BLaER1 (cell line): ENCODE measurements around the gene HDAC4.

Experiments
- H3K27ac ChIP-seq: shearing (Covaris generic); formaldehyde crosslinking; 2 replicates; pipeline ENCODE4 v1.8.1; 2022
- H3K27me3 ChIP-seq: shearing (Covaris generic); formaldehyde crosslinking; 2 replicates; pipeline ENCODE4 v1.8.1; 2022
- H3K36me3 ChIP-seq: shearing (Covaris generic); formaldehyde crosslinking; 2 replicates; pipeline ENCODE4 v1.8.1; 2022
- H3K4me1 ChIP-seq: shearing (Covaris generic); formaldehyde crosslinking; 2 replicates; pipeline ENCODE4 v1.8.1; 2022
- H3K4me2 ChIP-seq: shearing (Covaris generic); formaldehyde crosslinking; 2 replicates; pipeline ENCODE4 v1.8.1; 2022
- H3K4me3 ChIP-seq: shearing (Covaris generic); formaldehyde crosslinking; 2 replicates; pipeline ENCODE4 v1.8.1; 2022
- H3K9ac ChIP-seq: shearing (Covaris generic); formaldehyde crosslinking; 2 replicates; pipeline ENCODE4 v1.8.1; 2022
- H3K9me3 ChIP-seq: shearing (Covaris generic); formaldehyde crosslinking; 2 replicates; pipeline ENCODE4 v1.8.1; 2022
- H4K20me1 ChIP-seq: shearing (Covaris generic); formaldehyde crosslinking; 2 replicates; pipeline ENCODE4 v1.8.1; 2022
- Cebpa-rat ChIP-seq: shearing (Covaris generic); IDR thresholded peaks from 2 replicates; pipeline ENCODE4 v1.8.1; 2022

The HDAC4 gene

DNA sequence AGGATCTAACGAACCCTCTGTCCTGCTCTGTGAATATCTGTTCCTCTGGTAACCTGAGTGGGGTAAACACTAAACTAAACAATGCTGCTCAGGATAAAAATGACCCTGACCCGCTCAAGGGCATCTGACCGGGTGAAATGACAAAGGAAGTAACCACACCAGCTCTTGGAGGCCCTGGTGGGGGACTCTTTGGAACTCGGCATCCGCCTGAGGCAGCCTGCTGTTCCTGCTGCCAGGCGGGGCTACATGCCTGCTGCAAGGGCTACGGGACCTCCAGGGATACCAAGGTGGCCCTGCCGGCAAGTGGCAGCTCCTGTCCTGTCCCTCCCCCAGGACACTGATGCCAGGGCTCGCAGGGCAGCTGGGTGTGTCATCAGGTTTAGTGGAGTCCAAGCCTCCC lies 273.3 kb downstream of the HDAC4 start:
- no peak for TF ChIP-seq Cebpa-rat
- no peak overlapping the region for H3K9ac ChIP-seq
- peaks cover 30% of the 10 kb centered on the region; the same call in 1 of the 2 replicates for H4K20me1 ChIP-seq
- no peaks in the 10 kb centered on the region for H3K9me3 ChIP-seq
- peak overlapping the region; percentile 71 for H3K4me2 ChIP-seq
- H3K27me3 ChIP-seq: 0 out of 2 replicates have a peak, but pooled peaks cover 3% of the 10 kb centered on the region
- H3K4me3 ChIP-seq: no peak overlapping the region
- H3K4me1 ChIP-seq: peaks cover 49% of the 10 kb centered on the region
- no peak overlapping the region; the same call in 1 of the 2 replicates for H3K27ac ChIP-seq
- peaks cover 72% of the 10 kb centered on the region for H3K36me3 ChIP-seq

DNA sequence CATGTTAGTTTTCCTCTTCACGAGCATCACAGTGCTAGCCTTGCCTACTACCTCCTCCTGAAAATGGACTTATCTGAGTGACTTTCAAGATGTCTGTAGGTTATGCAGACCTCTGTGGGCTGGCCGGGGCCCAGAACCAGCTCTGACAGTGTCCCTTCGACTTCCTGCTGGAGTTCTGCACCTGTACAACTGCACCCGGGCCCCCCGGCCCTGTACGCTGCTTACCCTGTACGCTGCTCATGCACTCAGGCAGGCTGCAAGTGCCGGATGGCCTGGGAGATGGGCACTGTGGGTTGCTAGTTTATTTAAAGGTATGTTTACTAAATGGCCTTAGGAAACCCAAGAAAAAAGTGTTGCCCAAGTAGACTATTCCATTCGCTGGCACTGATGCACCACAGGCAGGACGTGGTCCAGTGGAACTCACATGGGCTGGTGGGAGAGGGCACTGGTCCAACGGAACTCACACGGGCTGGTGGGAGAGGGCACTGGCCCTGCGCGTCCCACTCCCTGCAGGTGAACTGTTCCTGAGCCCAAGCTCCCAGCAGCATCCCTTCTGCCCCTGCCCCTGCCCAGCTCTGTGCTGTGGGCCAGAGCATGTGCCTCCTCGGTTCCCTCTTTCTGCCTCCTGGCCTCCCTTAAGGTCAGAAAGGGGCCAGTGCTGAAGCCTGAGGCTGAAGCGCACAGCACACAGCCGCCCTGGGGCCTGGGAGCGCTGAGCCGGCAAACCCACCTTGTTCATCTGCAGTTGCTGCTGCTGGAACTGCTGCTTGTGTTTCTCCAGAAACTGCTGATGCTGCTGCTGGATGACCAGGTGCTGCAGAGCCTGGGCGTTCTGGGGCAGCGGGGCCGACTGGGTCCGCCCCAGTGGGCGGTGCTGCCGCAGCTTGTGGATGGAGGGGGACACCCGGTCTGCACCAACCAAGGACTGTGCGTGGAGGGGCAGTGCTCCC lies 274.8 kb downstream of the HDAC4 start:
- H4K20me1 ChIP-seq: peaks cover 34% of the 10 kb centered on the region; the same call in 1 of the 2 replicates
- H3K27ac ChIP-seq: no peak overlapping the region
- H3K9ac ChIP-seq: no peak overlapping the region
- no peaks in the 10 kb centered on the region for H3K9me3 ChIP-seq
- H3K4me3 ChIP-seq: no peak overlapping the region
- 0 out of 2 replicates have a peak, but pooled peaks cover 3% of the 10 kb centered on the region for H3K27me3 ChIP-seq
- TF ChIP-seq Cebpa-rat: no peak
- peak overlapping the region; percentile 71 for H3K4me2 ChIP-seq
- peaks cover 57% of the 10 kb centered on the region for H3K36me3 ChIP-seq
- peaks cover 64% of the 10 kb centered on the region for H3K4me1 ChIP-seq

DNA sequence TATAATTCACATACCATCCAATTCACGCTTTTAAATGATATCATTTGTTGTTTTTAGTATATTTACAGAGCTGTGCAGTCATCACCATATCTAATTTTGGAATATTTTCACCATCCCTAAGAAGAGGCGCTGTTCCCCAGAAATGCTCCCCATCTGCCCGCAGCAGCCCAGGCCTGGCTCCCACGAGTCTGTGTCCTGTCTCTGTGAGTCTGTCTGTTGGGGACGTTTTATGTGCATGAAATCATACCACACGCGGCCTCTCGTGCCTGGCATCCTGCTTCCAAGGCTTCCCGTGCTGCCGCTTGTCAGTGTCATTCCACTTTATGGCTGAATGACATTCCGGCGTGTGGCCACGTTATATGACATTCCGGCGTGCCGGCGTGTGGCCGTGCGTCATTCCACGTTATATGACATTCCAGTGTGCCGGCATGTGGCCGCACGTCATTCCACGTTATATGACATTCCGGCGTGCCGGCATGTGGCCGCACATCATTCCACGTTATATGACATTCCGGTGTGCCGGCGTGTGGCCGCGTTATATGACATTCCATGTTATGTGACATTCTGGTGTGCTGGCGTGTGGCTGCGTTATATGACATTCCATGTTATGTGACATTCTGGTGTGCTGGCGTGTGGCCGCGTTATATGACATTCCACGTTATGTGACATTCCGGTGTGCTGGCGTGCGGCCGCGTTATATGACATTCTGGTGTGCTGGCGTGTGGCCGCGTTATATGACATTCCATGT lies 276.5 kb downstream of the HDAC4 start:
- H4K20me1 ChIP-seq: peaks cover 34% of the 10 kb centered on the region; the same call in 1 of the 2 replicates
- no peak overlapping the region for H3K4me2 ChIP-seq
- TF ChIP-seq Cebpa-rat: no peak
- H3K27me3 ChIP-seq: 0 out of 2 replicates have a peak, but pooled peaks cover 3% of the 10 kb centered on the region
- no peak overlapping the region for H3K27ac ChIP-seq
- peaks cover 40% of the 10 kb centered on the region for H3K36me3 ChIP-seq
- no peak overlapping the region for H3K9ac ChIP-seq
- no peaks in the 10 kb centered on the region for H3K9me3 ChIP-seq
- no peak overlapping the region for H3K4me3 ChIP-seq
- peaks cover 80% of the 10 kb centered on the region for H3K4me1 ChIP-seq

DNA sequence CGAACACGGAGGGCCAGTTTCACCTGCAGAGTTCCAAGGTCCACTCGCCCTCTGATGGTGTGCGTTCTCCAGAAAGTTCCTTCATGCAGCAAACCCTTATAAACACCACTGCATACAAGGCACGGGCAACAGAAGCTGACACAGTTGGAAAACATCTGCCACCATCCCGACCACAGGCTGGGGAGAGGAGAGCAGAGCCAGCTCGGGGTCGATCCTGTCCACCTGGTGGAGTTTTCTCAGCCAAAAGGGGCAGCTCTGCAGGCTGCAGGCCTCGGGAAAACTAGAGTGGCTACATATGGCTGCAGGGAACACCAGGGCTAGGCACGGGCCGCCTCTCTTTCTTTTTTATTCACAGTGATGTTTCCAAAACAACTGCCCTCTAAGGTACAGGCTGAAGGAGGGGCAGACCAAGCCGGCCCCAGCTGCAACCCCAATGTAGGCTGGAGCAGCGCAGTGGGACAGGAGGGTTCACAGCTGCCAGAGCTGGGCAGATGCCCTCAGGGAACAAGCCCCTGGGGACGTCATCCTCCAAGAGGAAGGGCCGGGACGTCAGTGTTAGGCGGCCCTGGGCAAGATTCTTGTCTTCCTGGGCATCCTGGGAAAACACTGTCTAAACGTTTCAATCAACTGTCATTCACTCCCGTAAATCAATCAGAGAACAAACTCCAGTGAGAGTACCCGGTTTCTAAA lies 278.3 kb downstream of the HDAC4 start:
- peak overlapping the region; percentile 95 for H3K4me2 ChIP-seq
- peaks cover 25% of the 10 kb centered on the region; the same call in 1 of the 2 replicates for H4K20me1 ChIP-seq
- H3K36me3 ChIP-seq: peaks cover 30% of the 10 kb centered on the region
- peak overlapping the region; percentile 45; the same call in 1 of the 2 replicates for H3K27ac ChIP-seq
- H3K27me3 ChIP-seq: 0 out of 2 replicates have a peak, but pooled peaks cover 3% of the 10 kb centered on the region
- H3K9me3 ChIP-seq: no peaks in the 10 kb centered on the region
- H3K4me1 ChIP-seq: peaks cover 83% of the 10 kb centered on the region
- no peak for TF ChIP-seq Cebpa-rat
- H3K9ac ChIP-seq: peak overlapping the region; percentile 18; the same call in 1 of the 2 replicates
- no peak overlapping the region for H3K4me3 ChIP-seq

DNA sequence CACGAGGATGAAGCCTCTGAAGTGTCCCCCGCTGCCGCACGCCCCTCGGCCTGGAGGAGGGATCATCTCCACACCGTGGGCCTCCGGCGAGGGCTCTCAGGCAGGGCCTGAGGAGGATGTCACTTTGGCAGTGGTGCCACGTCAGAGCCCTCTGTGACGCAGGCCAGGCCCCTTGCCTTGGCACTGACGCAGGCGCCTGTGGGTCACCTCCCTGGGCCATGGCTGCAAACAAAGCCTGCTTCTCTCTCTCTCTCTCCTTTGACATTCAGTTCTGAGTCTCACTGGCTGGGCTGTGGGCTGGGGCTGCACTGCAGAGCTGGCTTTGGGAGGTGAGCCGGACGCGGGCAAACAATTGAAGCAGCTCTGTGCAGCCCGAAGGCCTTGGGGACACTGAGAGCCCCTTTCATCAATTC lies 279.2 kb downstream of the HDAC4 start:
- peak overlapping the region; percentile 33; the same call in 1 of the 2 replicates for H3K9ac ChIP-seq
- no peaks in the 10 kb centered on the region for H3K27me3 ChIP-seq
- peaks cover 30% of the 10 kb centered on the region for H3K36me3 ChIP-seq
- TF ChIP-seq Cebpa-rat: no peak
- H4K20me1 ChIP-seq: peaks cover 17% of the 10 kb centered on the region; the same call in 1 of the 2 replicates
- H3K4me1 ChIP-seq: peaks cover 83% of the 10 kb centered on the region
- H3K9me3 ChIP-seq: no peaks in the 10 kb centered on the region
- no peak overlapping the region for H3K4me3 ChIP-seq
- H3K27ac ChIP-seq: peak overlapping the region; percentile 45; the same call in 1 of the 2 replicates
- peak overlapping the region; percentile 95 for H3K4me2 ChIP-seq

DNA sequence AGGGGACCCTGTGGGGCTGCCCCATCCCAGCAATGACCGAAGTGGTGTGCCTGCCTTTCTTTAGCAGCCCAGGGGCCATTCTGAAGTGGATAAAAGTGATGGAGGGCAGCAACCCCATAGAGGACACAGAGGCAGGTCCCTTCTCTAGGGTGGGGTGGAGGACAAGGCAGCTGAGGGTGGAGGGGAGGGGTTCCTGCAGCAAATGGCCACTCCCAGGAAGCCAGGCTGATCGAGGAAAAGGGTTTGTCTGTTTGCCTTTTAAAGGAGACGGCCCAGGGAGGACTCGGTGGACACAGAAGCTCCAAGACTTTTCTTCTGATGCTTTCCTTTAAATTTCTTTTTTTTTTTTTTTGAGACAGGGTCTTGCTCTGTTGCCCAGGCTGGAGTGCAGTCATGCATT lies 280.2 kb downstream of the HDAC4 start:
- no peak for TF ChIP-seq Cebpa-rat
- no peaks in the 10 kb centered on the region for H3K9me3 ChIP-seq

DNA sequence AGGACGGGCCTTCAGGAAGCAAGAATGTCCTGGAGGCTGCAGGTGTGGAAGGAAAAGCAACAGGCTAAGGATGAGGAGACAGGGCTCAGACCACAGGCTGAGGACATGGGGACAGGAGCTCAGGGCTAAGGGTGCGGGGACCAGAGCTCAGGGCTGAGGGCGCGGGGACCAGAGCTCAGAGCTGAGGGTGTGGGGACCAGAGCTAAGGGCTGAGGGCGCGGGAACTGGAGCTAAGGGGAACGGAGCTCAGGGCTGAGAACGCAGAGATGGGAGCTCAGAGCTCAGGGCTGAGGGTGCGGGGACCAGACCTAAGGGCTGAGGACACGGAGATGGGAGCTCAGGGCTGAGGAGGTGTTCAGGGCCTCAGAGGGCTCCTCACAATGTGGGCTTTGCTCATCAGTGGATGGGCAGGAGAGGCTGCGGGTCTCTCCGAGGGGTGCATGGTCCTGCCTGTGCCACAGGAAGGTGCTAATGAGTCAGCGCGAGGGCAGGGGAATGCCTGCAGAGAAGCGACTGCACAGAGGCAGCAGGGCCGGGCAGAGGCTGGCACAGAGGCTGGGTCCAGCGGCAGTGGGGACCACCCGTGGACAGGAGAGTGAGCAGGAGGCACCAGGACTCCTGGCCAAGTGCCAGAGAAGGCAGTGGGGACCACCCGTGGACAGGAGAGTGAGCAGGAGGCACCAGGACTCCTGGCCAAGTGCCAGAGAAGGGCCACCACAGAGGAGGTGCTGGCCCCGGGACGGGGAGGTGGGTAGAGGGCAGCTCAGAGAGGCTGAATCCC lies 281.3 kb downstream of the HDAC4 start:
- Histone ChIP-seq H3K36me3 (peaks cover 11% of the 10 kb centered on the region), H3K4me1 (peaks cover 93% of the 10 kb centered on the region), H3K4me3 (peak overlapping the region; percentile 61), H3K9me3 (no peaks in the 10 kb centered on the region), H3K9ac (peak overlapping the region; percentile 75), H3K4me2 (peak overlapping the region; percentile 95), H3K27me3 (no peaks in the 10 kb centered on the region), H3K27ac (peak overlapping the region; percentile 85), H4K20me1 (peaks cover 9% of the 10 kb centered on the region; the same call in 1 of the 2 replicates)
- no peak for TF ChIP-seq Cebpa-rat

More for the DNA sequence above, 280.2 kb downstream of the HDAC4 start:
- Histone ChIP-seq H3K27ac (peak overlapping the region; percentile 45; the same call in 1 of the 2 replicates), H3K4me2 (peak overlapping the region; percentile 95), H3K9ac (no peak overlapping the region; the same call in 1 of the 2 replicates), H4K20me1 (peaks cover 9% of the 10 kb centered on the region; the same call in 1 of the 2 replicates), H3K4me1 (peaks cover 83% of the 10 kb centered on the region), H3K4me3 (peak overlapping the region; percentile 23; the same call in 1 of the 2 replicates), H3K27me3 (no peaks in the 10 kb centered on the region), H3K36me3 (peaks cover 22% of the 10 kb centered on the region)

DNA sequence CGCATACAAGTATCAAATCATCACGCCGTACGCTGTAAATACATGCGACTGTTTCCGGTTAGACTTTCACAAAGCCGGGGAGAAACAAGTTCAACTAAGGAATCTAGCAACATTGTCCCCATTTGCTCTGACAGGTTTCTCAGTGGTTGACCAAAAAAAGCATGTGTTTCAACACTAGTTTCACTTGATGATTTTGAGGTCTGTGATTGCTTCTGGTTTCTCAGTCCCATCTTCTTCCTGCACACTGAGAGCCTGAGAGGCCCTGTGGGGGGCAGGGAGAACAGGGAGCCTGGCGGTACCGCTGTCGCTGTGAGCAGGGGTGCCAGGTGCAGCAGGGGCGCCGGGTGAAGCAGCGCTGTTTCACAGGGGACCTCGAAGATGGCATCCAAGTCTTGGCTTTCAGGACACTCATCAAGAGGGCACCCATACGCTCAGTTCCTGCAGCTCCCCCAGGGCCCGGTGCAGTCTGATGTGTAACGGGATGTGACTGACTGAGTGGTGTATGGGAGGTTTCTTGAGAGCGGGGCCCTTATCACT lies 282.1 kb downstream of the HDAC4 start:
- peaks cover 99% of the 10 kb centered on the region for H3K4me1 ChIP-seq
- TF ChIP-seq Cebpa-rat: peak; percentile 82
- peaks cover 3% of the 10 kb centered on the region; the same call in 1 of the 2 replicates for H3K36me3 ChIP-seq
- peaks cover 17% of the 10 kb centered on the region; the same call in 1 of the 2 replicates for H4K20me1 ChIP-seq
- H3K9ac ChIP-seq: peak overlapping the region; percentile 75
- H3K27me3 ChIP-seq: no peaks in the 10 kb centered on the region
- H3K4me3 ChIP-seq: peak overlapping the region; percentile 61
- peak overlapping the region; percentile 95 for H3K4me2 ChIP-seq
- no peaks in the 10 kb centered on the region for H3K9me3 ChIP-seq
- peak overlapping the region; percentile 85 for H3K27ac ChIP-seq
